HCT116 (cell line): Measurements from ENCODE around the gene CBX8. TPM values are rescaled to one million over a fixed set of nuclear protein-coding genes. Genes with fewer than 3 reads are reported as not detected.

Source experiments
- ATAC-seq: fragments of 200-7000 bp; cut with Tn5 transposase; 2 replicates; pipeline ENCODE4 v1.9.1; 2020; ENCODE audit warnings: mild to moderate bottlenecking, moderate library complexity
- BruUV-seq: library from RNA; stranded (reverse); fragments of 400-500 nt; replicated peaks from 2 replicates; lab custom pipeline; 2021; lab: Mats Ljungman, UMichigan
- CTCF ChIA-PET: fragments of 300-600 bp; sonication (Branson Sonifier 250); formaldehyde crosslinking; loops from one replicate; lab custom pipeline; 2021; ENCODE audit warnings: antibody characterized with exemption; lab: Charles Lee
- POLR2A ChIA-PET: fragments of 300-600, 350-600 bp; sonication (Branson Sonifier 250); formaldehyde crosslinking; loops from one replicate; lab custom pipeline; 2021; ENCODE audit warnings: antibody characterized with exemption; lab: Charles Lee
- RAD21 ChIA-PET, 2 experiments: fragments of 300-600 bp; sonication (Branson Sonifier 250); formaldehyde crosslinking; loops; one replicate each; lab custom pipeline; 2023; ENCODE audit warnings: low total read pairs in 2 of 2; ENCODE audit not compliant: uncharacterized antibody in 2 of 2, unreplicated experiment in 2 of 2, low non-redundant PET in 1 of 2; lab: Charles Lee
- DNase-seq: peaks from one replicate; pipeline ENCODE4 v3.0.0-alpha.2; 2010; ENCODE audit warnings: low read depth, low spot score
- H2AFZ ChIP-seq: fragments of 200-600 bp; shearing (Covaris generic), sonication (generic); 2 replicates; pipeline ENCODE4 v1.6.1; 2017; ENCODE audit warnings: low read depth, mixed run types, mixed read lengths, antibody characterized with exemption, low read length; ENCODE audit not compliant: poor library complexity, severe bottlenecking
- H3K27ac ChIP-seq: 2 replicates; pipeline ENCODE4 v1.5.1; 2012; ENCODE audit warnings: low read depth, low read length
- H3K27me3 ChIP-seq: fragments of 200-600 bp; sonication (generic); 2 replicates; pipeline ENCODE4 v1.6.1; 2016; ENCODE audit warnings: mixed run types, low read length, mixed read lengths; ENCODE audit not compliant: insufficient read depth
- H3K36me3 ChIP-seq, 2 experiments: fragments of 200-500 bp in 1 of 2; fragments of 200-600 bp in 1 of 2; sonication (Bioruptor generic) in 1 of 2; sonication (generic) in 1 of 2; 2 replicates each; pipeline versions ENCODE4 v1.5.1 to v1.6.1; 2014 to 2016; ENCODE audit warnings: low read length in 2 of 2, inconsistent platforms in 1 of 2, mixed read lengths in 1 of 2, mixed run types in 1 of 2; ENCODE audit not compliant: insufficient read depth in 2 of 2, control insufficient read depth in 1 of 2
- H3K4me1 ChIP-seq, 2 experiments: fragments of 200-600 bp in 1 of 2; sonication (generic) in 1 of 2; 2 replicates each; pipeline versions ENCODE4 v1.5.1 to v1.6.1; 2012 to 2017; ENCODE audit warnings: low read length in 2 of 2, inconsistent platforms in 1 of 2, mild to moderate bottlenecking in 1 of 2, mixed read lengths in 1 of 2, mixed run types in 1 of 2, moderate library complexity in 1 of 2; ENCODE audit not compliant: insufficient read depth in 2 of 2, control insufficient read depth in 1 of 2
- H3K4me2 ChIP-seq: fragments of 200-600 bp; sonication (generic); 2 replicates; pipeline ENCODE4 v1.6.1; 2017; ENCODE audit warnings: mixed run types, low read length, mixed read lengths
- H3K4me3 ChIP-seq, 2 experiments: fragments of 200-600 bp in 1 of 2; sonication (generic) in 1 of 2; replicated peaks in 1 of 2; 2 replicates each; pipeline ENCODE4 v1.5.1; 2011 to 2016; ENCODE audit warnings: low read length in 2 of 2, control low read depth in 1 of 2, low read depth in 1 of 2, mild to moderate bottlenecking in 1 of 2, mixed read lengths in 1 of 2, mixed run types in 1 of 2
- H3K79me2 ChIP-seq: fragments of 200-600 bp; sonication (generic); 2 replicates; pipeline ENCODE4 v1.6.1; 2017; ENCODE audit warnings: mild to moderate bottlenecking, mixed run types, low read length, moderate library complexity, mixed read lengths; ENCODE audit not compliant: insufficient read depth
- H3K9ac ChIP-seq: fragments of 200-600 bp; sonication (generic); 2 replicates; pipeline ENCODE4 v1.6.1; 2016; ENCODE audit warnings: low read length, mixed read lengths
- H3K9me2 ChIP-seq: fragments of 200-600 bp; sonication (generic), shearing (Covaris generic); 2 replicates; pipeline ENCODE4 v1.6.1; 2017; ENCODE audit warnings: mixed run types, mild to moderate bottlenecking, moderate library complexity; ENCODE audit not compliant: insufficient read depth
- H3K9me3 ChIP-seq, 2 experiments: fragments of 200-500 bp in 1 of 2; fragments of 200-600 bp in 1 of 2; sonication (Bioruptor generic) in 1 of 2; sonication (generic) in 1 of 2; 2 replicates each; pipeline ENCODE4 v1.6.1; 2014 to 2017; ENCODE audit warnings: low read length in 2 of 2, mixed read lengths in 2 of 2, inconsistent platforms in 1 of 2, low read depth in 1 of 2, mild to moderate bottlenecking in 1 of 2, mixed run types in 1 of 2, moderate library complexity in 1 of 2; ENCODE audit not compliant: control insufficient read depth in 1 of 2, insufficient read depth in 1 of 2
- H4K20me1 ChIP-seq: fragments of 200-600 bp; sonication (generic), shearing (Covaris generic); 2 replicates; pipeline ENCODE4 v1.6.1; 2017; ENCODE audit warnings: mixed run types, mild to moderate bottlenecking, moderate library complexity; ENCODE audit not compliant: insufficient read depth
- JUND ChIP-seq: IDR thresholded peaks from 2 replicates; pipeline ENCODE4 v1.6.1; 2012
- POLR2AphosphoS5 ChIP-seq: IDR thresholded peaks from 2 replicates; pipeline ENCODE4 v1.6.1; 2011; ENCODE audit warnings: mild to moderate bottlenecking, low read depth, low read length, moderate library complexity
- SIN3A ChIP-seq: IDR thresholded peaks from 2 replicates; pipeline ENCODE4 v1.6.1; 2012; ENCODE audit warnings: low read depth
- SRF ChIP-seq: IDR thresholded peaks from 2 replicates; pipeline ENCODE4 v1.6.1; 2012; ENCODE audit warnings: low read depth
- YY1 ChIP-seq: IDR thresholded peaks from 2 replicates; pipeline ENCODE4 v1.6.1; 2011; ENCODE audit warnings: low read length, low read depth, moderate library complexity, mild to moderate bottlenecking; ENCODE audit not compliant: insufficient replicate concordance; ENCODE audit errors: extremely low read depth
- ZNF274 ChIP-seq: fragments of 200-500 bp; sonication (Bioruptor generic); IDR thresholded peaks from 2 replicates; pipeline ENCODE4 v1.6.1; 2014; ENCODE audit warnings: mild to moderate bottlenecking, low read depth, low read length, inconsistent platforms
- intact Hi-C: fragments of 100-400 bp; cut with micrococcal nuclease; formaldehyde crosslinking; loops from 2 replicates; pipeline ENCODE4 v1.10.0; 2022
- total RNA-seq: library from RNA; stranded (reverse); gene quantifications from one replicate; pipeline ENCODE4 v1.2.1, GENCODE V29; 2021; ENCODE audit not compliant: unreplicated experiment
- TF ChIP-seq, protein P1 (sequence below): IDR thresholded peaks from 2 replicates; pipeline ENCODE4 v1.6.1; 2012
- TF ChIP-seq, protein P2 (sequence below): IDR thresholded peaks from 2 replicates; pipeline ENCODE4 v1.6.1; 2012; ENCODE audit warnings: low read depth
- TF ChIP-seq, protein P3 (sequence below): IDR thresholded peaks from 2 replicates; pipeline ENCODE4 v1.6.1; 2011; ENCODE audit warnings: mild to moderate bottlenecking, low read length, moderate library complexity; ENCODE audit not compliant: insufficient replicate concordance; ENCODE audit errors: extremely low read depth

CBX8 gene
- total RNA-seq, 1 experiment from 2014 or later: 29.0 TPM

DNA sequence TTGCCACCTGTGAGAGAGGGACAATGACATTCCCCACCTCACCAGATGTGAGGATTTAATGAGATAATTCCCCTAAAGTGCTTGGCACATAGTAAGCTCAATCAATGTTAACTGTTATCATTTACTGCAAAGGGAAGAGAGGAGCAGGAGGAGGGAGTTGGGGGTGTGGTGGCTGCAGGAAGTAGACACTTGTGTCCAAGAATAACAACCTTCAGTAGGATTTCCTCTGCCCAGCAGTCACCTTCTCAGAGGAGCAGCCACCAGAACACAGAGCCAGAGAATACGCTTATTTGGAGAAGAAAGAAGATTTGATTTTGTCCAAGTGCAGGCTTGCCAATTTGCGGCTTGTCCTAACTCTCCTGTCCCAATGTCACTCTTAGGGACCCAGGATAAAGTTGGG, 32.1 kb upstream of the CBX8 start:
- H3K9ac ChIP-seq: no peak overlapping the region
- no peak overlapping the region for H3K4me3 ChIP-seq
- no peak for ATAC-seq
- POLR2A ChIA-PET: interaction anchor here (0.8 to 2.2 kb wide), 4 partner anchors 8 to 32 kb away, joined by 3 to 8 read pairs (median 4); partner anchors contain the start of genes CBX4 and CBX8
- H3K27me3 ChIP-seq: no peaks in the 10 kb centered on the region
- no peaks in the 10 kb centered on the region for H3K9me2 ChIP-seq
- no peaks in the 10 kb centered on the region for H3K9me3 ChIP-seq
- no peak overlapping the region for H2AFZ ChIP-seq
- no TSS peak for BruUV-seq
- H4K20me1 ChIP-seq: no peaks in the 10 kb centered on the region; the same call in 1 of the 2 replicates
- H3K79me2 ChIP-seq: peaks cover 9% of the 10 kb centered on the region
- no peak overlapping the region for H3K27ac ChIP-seq
- TF ChIP-seq ZNF274 (no peak), POLR2AphosphoS5 (no peak), YY1 (no peak), JUND (no peak), SRF (no peak), SIN3A (no peak)
- TF ChIP-seq, protein P1, sequence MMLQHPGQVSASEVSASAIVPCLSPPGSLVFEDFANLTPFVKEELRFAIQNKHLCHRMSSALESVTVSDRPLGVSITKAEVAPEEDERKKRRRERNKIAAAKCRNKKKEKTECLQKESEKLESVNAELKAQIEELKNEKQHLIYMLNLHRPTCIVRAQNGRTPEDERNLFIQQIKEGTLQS: no peak
- TF ChIP-seq, protein P2, sequence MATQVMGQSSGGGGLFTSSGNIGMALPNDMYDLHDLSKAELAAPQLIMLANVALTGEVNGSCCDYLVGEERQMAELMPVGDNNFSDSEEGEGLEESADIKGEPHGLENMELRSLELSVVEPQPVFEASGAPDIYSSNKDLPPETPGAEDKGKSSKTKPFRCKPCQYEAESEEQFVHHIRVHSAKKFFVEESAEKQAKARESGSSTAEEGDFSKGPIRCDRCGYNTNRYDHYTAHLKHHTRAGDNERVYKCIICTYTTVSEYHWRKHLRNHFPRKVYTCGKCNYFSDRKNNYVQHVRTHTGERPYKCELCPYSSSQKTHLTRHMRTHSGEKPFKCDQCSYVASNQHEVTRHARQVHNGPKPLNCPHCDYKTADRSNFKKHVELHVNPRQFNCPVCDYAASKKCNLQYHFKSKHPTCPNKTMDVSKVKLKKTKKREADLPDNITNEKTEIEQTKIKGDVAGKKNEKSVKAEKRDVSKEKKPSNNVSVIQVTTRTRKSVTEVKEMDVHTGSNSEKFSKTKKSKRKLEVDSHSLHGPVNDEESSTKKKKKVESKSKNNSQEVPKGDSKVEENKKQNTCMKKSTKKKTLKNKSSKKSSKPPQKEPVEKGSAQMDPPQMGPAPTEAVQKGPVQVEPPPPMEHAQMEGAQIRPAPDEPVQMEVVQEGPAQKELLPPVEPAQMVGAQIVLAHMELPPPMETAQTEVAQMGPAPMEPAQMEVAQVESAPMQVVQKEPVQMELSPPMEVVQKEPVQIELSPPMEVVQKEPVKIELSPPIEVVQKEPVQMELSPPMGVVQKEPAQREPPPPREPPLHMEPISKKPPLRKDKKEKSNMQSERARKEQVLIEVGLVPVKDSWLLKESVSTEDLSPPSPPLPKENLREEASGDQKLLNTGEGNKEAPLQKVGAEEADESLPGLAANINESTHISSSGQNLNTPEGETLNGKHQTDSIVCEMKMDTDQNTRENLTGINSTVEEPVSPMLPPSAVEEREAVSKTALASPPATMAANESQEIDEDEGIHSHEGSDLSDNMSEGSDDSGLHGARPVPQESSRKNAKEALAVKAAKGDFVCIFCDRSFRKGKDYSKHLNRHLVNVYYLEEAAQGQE: no peak
- TF ChIP-seq, protein P3, sequence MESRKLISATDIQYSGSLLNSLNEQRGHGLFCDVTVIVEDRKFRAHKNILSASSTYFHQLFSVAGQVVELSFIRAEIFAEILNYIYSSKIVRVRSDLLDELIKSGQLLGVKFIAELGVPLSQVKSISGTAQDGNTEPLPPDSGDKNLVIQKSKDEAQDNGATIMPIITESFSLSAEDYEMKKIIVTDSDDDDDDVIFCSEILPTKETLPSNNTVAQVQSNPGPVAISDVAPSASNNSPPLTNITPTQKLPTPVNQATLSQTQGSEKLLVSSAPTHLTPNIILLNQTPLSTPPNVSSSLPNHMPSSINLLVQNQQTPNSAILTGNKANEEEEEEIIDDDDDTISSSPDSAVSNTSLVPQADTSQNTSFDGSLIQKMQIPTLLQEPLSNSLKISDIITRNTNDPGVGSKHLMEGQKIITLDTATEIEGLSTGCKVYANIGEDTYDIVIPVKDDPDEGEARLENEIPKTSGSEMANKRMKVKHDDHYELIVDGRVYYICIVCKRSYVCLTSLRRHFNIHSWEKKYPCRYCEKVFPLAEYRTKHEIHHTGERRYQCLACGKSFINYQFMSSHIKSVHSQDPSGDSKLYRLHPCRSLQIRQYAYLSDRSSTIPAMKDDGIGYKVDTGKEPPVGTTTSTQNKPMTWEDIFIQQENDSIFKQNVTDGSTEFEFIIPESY: no peak
- TF ChIP-seq, all 23 proteins: peak for 0
- DNase-seq: no peak
- ChIA-PET CTCF (interaction anchor here (0.9 to 1.7 kb wide), 3 partner anchors 11 to 28 kb away, joined by 3 to 11 read pairs (median 4); partner anchors contain the start of gene CBX4), RAD21 (no interaction called here)
- peaks cover 5% of the 10 kb centered on the region in 2 experiments; a peak in 2 of 4 replicates for H3K36me3 ChIP-seq
- H3K4me1 ChIP-seq: peaks cover 30 to 42% of the 10 kb centered on the region in 2 experiments; a peak in 3 of 4 replicates
- intact Hi-C loops: no loop called here
- H3K4me2 ChIP-seq: no peak overlapping the region
